ENCODE data around the gene FNDC3B.

FNDC3B gene

DNA sequence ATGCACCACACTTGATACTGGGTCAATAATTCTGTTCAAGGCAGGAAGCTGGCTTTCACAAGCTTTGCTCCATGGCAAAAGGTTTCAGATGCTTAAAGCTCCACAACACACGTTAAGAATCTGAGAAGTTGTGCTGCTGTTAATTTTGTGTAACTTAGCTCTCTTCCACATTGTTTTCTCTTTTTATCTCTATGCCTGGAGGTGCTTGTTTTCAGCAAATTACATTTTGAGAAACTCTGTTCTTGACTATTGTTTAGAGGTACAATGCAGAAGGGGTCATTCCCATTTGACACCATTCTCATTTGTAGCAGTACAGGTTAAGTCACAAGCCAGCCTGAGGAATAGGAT lies 156.0 kb downstream of the FNDC3B start:
- no peak for DNase-seq

DNA sequence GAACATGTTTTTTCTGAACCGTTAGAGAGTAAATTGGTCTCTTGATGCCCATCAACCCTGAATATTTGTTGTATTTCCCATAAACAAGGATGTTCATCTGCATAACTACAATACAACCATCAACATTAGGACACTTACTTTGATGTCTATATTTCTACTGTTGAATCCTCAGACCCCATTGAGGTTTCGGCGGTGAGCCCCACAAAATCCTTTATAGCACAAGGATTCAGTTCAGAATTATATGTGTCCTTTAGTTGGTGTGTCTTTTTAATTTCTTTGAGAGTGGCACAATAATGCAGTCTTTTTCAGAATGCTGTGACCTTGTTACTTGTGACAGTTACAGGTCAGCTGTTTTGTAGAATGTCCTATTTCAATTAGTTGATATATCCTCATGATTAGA lies 158.0 kb downstream of the FNDC3B start:
- no peak for DNase-seq

GRCh38 chr3:172198428-172198827 lies 159.1 kb downstream of the FNDC3B start:
- no peak for DNase-seq

GRCh38 chr3:172199850-172200369 lies 160.5 kb downstream of the FNDC3B start:
- no peak for DNase-seq

DNA sequence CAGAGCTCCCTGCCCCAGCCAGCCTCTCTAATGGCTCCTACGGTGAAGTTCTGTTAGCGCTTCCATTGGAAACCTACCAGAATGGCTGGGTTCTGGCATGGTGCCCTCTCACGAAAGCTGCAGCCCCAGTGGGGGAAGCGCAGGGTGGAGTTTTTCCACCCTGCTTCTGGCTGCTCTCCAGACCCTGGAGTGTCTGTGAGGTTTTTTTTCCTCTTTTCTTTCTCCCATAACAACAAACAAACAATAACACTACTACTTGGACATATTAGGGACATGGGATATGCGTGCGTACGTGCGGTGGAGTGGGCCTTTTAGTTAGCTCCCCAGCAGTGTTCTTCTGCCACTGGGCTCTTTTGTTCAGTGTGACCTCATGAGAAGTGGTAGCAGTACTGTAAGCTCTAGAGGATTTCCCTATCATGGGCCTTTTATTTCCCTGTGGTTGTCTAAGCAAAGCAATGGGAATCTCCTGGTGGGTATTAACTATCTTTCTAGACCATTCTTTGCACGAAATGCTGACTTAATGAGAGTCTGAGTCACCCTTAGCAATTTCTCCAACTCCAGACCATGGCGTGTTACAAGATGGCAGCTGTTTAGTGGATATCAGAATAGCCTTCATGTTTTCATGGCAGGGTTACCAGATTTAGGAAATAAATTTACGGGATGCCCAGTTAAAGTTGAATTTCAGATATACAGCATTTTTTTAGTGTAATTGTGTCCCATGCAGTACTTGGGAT lies 161.9 kb downstream of the FNDC3B start:
- DNase-seq: peak; percentile 80

- DNase-seq: no peak
Measured at GRCh38 chr3:172201870-172202236, 162.5 kb downstream of the FNDC3B start.

- no peak for DNase-seq
Measured at GRCh38 chr3:172202797-172203196, 163.4 kb downstream of the FNDC3B start.

DNA sequence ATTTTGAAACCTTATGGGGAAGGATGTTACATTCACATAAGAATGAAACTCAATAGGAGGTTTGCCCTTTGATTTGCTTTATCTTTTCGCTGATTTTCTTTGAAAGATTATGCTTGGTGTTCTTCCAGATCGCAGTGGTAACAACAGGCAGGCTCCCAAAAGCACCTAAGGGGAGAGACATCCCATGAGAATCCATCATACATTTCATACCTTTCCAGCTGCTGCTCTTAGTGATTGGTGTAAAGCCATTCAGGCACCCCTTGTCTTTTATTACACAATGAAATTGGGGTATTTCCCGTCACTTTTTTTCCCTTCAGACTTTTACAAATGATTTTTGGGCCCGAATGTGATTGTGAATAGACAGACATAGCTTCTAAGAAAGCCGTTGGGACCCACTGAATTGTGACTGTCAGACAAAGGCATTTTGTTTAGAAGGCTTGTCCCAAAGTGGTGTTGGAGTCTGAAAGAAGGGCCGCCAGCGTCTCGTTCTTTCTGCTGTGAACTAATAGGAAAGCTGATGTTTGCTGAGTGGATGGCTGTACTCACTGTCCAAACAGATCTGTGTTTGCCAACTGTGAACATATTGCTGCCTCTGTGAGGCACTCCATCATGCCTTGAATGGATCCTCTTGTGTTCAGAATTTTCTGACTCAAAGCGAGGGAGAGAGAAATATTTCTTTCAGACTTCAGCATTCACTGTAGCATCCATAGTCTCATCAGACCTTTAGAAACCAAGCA lies 164.3 kb downstream of the FNDC3B start:
- peak; percentile 90 for DNase-seq

DNA sequence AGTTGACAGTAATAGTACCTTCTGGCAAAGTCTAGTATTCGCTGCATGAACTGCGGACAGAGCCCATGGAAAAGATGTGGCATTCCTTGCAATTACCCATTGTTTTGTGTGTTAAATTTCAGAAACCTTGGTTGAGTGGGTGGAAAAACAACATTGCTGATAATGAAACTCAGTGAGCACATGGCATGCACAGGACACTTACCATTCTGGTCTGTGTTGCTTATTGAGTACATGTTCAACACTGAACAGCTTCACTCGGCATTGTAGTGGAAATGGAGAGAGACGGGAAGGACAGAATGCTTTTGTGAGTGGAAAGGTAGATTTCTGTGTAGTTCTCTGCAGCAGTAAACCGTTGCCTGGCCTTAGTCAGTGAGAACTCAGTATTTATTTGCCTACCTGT lies 165.3 kb downstream of the FNDC3B start:
- DNase-seq: no peak

- no peak for DNase-seq
Measured at GRCh38 chr3:172208586-172209332, 169.4 kb downstream of the FNDC3B start.

DNA sequence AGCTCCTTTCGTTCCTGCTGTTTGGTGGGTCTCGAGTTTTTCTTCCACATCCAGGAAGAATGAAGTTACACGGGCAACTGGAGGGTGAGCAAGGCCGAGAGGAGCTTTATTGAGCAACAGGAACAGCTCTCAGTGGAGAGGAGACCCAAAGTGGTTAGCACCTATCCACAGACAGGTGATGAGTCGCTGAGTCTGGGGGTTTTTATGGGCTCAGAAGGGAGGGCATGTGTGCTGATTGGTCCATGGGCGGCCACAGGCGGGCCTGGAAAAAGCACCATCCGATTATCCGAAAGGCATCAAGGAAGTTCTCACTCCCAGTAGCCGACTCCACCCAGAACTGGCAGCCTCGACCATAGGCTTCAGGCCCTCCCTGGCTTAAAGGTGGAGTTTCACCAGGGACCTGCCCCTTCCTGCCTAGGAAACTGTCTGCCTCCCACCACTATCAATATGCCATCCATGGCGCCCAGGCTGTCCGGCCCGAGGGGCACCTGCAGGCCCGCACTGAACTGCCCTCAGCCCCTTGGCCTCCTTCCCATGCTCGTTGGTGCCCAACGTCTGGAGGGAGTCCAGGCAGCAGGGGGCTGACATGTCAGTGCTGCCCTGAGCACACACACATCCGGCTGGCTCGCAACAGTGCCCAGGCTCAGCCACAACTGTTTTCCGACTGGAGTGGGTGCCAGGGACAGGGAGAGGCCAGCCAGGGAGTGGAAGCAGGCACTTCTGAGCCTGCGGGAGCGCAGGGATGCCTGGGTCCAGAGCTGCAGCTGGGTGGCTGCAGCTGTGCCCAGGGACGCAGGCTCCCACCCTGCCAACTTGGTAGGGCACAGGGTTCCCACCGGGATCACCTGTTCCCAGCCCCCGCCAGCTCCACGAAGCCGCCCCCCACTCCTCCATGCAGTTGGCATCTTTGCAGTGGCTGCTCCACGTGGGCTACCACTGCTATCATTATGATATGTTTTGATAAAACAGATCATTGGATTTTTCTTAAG lies 170.2 kb downstream of the FNDC3B start:
- no peak for DNase-seq

DNA sequence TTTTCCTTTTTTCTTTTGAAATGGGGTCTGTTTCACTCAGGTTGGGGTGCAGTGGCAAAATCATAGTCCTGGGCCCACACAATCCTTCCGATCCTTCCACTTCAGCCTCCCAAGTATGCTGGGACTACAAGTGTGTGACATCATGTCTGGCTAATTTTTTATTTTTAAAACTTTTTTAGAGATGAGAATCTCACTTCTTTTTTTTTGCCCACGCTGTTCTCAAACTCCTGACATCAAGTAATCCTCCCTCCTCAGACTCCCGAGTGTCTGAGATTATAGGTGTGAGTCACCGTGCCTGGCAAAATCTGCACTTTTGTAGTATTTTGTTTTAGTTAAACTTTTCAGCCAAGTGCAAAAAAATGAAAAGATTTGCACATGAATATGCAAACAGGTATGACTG lies 171.0 kb downstream of the FNDC3B start:
- DNase-seq: no peak

GRCh38 chr3:172211123-172211522 lies 171.7 kb downstream of the FNDC3B start:
- no peak for DNase-seq

DNA sequence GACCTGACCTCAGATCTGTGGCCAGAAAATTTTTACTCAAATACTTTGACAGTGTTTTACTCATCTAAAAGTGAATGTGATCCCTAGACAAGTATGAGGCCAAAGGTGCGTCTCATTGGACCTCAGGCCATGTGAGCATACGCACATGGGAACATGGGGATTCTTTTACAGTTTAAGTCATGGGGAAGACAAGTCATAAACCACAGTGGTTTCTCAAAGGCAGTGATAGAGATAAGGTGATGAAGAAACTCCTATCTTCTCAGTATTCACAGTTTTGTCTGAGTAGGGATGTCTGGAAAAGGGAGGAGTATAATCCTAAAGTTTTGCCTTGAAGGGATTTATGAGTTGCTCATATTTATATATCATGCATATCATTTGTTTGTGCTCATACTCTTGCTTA lies 173.8 kb downstream of the FNDC3B start:
- DNase-seq: no peak

GRCh38 chr3:172213904-172214303 lies 174.5 kb downstream of the FNDC3B start:
- DNase-seq: peak; percentile 88

DNA sequence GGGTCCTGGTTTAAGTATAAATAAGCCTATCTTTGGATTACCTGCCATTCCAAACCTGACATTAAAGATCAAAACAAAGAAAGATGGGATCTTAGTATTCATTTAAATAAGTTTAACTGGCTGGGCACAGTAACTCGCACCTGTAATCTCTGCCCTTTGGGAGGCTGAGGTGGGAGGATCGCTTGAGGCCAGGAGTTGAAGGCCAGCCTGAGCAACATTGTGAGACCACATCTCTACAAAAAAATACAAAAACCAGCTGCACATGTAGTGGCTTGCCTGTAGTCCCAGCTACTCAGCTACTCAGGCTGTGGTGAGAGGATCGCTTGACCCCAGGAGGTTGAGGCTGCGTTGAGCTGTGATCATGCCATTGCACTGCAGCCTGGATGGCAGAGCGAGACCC lies 176.9 kb downstream of the FNDC3B start:
- DNase-seq: no peak

DNA sequence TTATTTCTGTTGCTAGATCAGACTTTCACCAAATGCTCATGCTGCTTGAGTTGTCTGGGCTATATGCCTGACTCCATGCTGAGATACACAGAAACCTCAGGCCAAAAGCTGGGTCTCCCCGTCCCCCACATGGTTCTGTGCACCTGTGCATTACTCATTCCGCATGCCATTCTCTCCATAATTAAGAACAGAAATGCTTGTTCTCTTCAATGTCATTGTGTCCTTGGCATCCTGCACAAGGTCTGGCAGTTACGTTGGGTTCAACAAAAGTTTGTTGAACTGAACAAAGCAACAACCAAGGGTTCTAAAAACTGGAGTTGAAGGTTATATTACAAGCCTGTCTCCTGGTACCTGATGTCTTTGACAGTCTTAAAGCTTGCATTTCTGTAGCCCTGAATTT lies 177.5 kb downstream of the FNDC3B start:
- no peak for DNase-seq

DNA sequence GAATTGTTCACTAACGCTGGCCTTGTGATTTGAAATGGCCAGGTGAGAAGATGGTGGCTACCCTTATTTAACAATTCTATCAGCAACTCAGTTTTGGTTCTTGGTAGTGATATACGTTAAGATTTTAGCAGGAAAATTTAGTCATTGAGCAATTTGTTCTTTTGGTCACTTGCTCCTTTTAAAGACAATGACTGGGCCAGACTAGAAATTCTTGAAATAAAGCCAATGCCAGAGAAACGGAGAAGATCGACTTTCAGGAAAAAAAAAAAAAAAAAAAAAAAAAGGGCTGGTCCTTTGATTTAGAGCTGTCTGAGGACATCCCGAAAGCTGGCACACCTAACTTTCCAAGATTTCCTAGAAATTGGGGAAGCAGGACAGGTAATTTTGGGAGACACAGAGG lies 178.5 kb downstream of the FNDC3B start:
- no peak for DNase-seq

DNA sequence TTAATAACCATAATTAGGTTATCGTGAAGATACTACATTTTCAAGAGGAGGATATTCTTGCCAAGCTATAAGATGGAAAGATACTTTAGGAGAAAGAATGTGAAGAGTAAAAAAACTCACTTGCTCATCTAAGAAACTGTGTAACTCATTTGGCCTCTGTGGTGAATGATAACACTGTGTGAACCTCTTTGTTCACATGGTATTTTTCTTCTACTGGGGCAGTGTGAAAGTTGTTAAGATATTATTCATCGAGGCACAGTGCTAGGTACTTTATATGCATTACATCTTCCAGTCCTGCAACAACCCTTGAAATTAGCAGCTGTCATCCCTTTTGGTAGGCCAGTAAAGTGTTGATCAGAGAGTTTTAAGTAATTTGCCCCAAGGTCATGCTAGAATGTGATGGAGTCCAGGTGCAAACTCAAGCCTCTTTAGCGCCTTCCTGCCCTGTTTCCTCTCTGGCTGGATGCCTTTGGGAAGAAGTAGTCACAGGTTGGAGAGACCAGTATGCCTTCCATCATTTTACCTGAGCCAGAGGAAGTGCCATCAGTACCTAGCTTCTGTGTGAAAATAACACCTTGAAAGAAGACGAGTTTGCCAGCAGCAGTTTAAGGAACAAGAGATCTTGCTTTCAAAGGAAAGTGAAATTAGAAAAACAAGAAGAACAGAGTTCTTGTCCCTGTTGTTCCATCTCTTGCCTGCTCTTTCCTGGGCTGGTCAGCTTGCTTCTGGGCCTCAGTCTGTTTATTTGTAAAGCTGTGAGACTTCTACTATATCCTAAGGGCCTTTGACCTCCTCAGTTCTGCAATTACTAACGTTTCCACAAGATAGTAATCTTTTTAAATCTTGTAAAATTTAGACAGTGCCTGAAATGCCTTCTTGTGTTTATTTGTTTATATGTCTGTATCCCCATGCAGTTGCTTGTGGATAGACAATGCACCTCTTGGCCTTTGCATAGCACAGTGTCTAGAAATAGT lies 179.3 kb downstream of the FNDC3B start:
- no peak for DNase-seq

DNA sequence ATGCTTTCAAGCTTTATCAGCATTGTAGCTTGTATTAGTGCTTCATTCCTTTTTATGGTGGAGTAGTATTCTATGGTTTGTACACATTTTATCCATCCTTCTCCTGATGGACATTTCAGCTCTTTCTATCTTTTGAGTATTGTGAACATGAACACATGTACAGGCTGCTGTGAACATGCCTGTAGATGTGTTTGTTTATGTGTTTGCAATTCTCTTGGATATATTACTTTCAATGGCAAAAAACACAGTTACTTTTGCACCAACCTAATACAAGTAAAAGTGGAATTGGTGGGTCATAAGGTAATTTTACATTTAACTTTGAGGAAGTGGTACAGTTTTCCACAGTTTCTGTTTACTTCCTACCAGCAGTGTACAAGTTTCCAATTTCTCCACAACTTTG lies 180.4 kb downstream of the FNDC3B start:
- no peak for DNase-seq

DNA sequence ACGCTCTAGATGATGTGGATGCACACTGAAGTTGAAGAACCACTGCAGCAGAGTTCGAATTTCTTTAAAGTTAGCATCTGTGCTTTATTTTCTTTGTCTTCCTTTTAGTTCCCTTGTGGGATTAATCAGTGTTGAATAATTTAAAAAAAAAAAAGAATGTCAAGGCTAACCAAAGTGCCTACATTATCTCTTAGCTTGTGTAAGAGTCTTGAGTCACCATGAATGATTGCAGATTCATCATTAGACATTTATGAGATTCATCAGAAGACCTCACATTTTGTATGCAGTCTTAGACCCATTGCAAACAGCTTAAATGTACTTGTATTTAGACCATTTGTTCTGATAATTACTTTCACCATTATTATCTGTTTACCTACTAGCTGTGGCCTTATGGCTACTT lies 182.2 kb downstream of the FNDC3B start:
- DNase-seq: no peak

Measured in NCI-H774 (cell line).